ENCODE measurements around the gene SCML1. TPM values are rescaled to one million over a fixed set of nuclear protein-coding genes. Genes with fewer than 3 reads are reported as not detected.

The SCML1 gene
- total RNA-seq, 1 experiment from 2014 or later = 1.6 TPM

DNA sequence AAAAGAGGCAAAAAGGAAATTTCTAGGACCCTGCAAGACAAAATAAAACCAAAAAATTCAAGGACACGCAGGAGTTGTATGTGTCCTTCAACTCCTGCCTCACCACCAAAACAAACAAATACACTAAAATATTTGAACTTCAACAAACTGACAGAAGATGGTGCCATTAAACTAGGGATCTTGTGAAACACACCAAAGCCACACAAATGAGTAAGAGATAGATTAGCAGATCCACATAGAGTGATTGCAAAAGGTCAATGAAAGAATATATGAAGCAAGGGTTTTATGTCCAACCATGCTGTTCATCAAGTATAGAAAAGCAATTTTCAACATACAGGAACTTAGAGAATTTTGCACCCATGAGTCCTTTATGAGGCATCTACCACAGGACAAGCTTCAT is 40.1 kb upstream of the SCML1 start:
- Histone ChIP-seq H2BK5ac (ENCODE audit: insufficient read length, low read length) (no peak overlapping the region), H3K56ac (ENCODE audit: insufficient read length, low read depth, low read length) (no peak overlapping the region), H2BK20ac (ENCODE audit: low read depth, low read length, poor library complexity, severe bottlenecking) (no peak overlapping the region), H3T11ph (ENCODE audit: low read length) (no peak overlapping the region), H4K8ac (replicated peaks; ENCODE audit: insufficient read length, low read depth, low read length) (no peak overlapping the region), H3K23me2 (ENCODE audit: insufficient read length, low read depth, low read length, poor library complexity, severe bottlenecking) (no peaks in the 10 kb centered on the region), H3K4me2 (ENCODE audit: insufficient read depth, insufficient read length, low read length) (no peak overlapping the region), H3K27me3 (ENCODE audit: insufficient read depth, low read length) (no peaks in the 10 kb centered on the region), H3K79me1 (ENCODE audit: insufficient read depth, low read depth, low read length, poor library complexity, severe bottlenecking) (no peaks in the 10 kb centered on the region), H2AK5ac (ENCODE audit: insufficient read length, low read length) (no peak overlapping the region), H3K27ac (ENCODE audit: insufficient read length, low read depth, low read length) (no peak overlapping the region), H3K18ac (ENCODE audit: insufficient read length, low read depth, low read length) (no peak overlapping the region), H2AFZ (ENCODE audit: low read length) (no peak overlapping the region), H3K9ac (ENCODE audit: extremely low read depth, insufficient read length, low read length) (no peak overlapping the region), H2BK120ac (ENCODE audit: low read depth, low read length, poor library complexity, severe bottlenecking) (no peak overlapping the region), H3K4ac (ENCODE audit: low read depth, low read length) (no peak overlapping the region), H4K91ac (ENCODE audit: insufficient read length, low read depth, low read length) (no peak overlapping the region), H3K4me1 (ENCODE audit: insufficient read depth, low read length) (no peaks in the 10 kb centered on the region; the same call in 1 of the 2 replicates), H2BK12ac (ENCODE audit: insufficient read length, low read depth, low read length) (no peak overlapping the region), H3K14ac (ENCODE audit: insufficient read depth, low read length) (no peak overlapping the region), H3K9me3 (ENCODE audit: control insufficient read depth, low read depth, low read length) (no peaks in the 10 kb centered on the region), H3K23ac (ENCODE audit: insufficient read length, low read depth, low read length) (no peak overlapping the region), H4K20me1 (ENCODE audit: control insufficient read depth, insufficient read depth, insufficient read length) (no peaks in the 10 kb centered on the region), H4K5ac (ENCODE audit: insufficient read length, low read depth, low read length) (no peak overlapping the region), H2BK15ac (ENCODE audit: low read depth, low read length) (no peak overlapping the region), H3K79me2 (ENCODE audit: insufficient read depth, low read length) (no peaks in the 10 kb centered on the region)
- H3K4me1 Mint-ChIP-seq = peaks cover 10% of the 10 kb centered on the region in 2 experiments; a peak in 3 of 4 replicates
- no peaks in the 10 kb centered on the region for H3K9me3 Mint-ChIP-seq
- TF ChIP-seq, protein P1, sequence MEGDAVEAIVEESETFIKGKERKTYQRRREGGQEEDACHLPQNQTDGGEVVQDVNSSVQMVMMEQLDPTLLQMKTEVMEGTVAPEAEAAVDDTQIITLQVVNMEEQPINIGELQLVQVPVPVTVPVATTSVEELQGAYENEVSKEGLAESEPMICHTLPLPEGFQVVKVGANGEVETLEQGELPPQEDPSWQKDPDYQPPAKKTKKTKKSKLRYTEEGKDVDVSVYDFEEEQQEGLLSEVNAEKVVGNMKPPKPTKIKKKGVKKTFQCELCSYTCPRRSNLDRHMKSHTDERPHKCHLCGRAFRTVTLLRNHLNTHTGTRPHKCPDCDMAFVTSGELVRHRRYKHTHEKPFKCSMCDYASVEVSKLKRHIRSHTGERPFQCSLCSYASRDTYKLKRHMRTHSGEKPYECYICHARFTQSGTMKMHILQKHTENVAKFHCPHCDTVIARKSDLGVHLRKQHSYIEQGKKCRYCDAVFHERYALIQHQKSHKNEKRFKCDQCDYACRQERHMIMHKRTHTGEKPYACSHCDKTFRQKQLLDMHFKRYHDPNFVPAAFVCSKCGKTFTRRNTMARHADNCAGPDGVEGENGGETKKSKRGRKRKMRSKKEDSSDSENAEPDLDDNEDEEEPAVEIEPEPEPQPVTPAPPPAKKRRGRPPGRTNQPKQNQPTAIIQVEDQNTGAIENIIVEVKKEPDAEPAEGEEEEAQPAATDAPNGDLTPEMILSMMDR (conservative IDR thresholded peaks at IDR 0.05) = peak; percentile 28; the same call in 2 of the 3 replicates
- H3K27me3 Mint-ChIP-seq (ENCODE audit: low read depth) = no peaks in the 10 kb centered on the region
- DNase-seq = no peak
- no CpG with 5 or more reads among the region's 1 CpG for WGBS (ENCODE audit: extremely low coverage, insufficient read length, low lambda C conversion rate)
- no peak overlapping the region for H3K4me3 Mint-ChIP-seq
- no peak overlapping the region for H3K27ac Mint-ChIP-seq
- H3K36me3 Mint-ChIP-seq (ENCODE audit: insufficient read depth in 1 of 3, low read depth in 3 of 3) = no peaks in the 10 kb centered on the region
